GM19035 (cell line): Measurements from ENCODE around the gene MRPL58.
"Not testable (repeated sequence)": the region's sequence is repeated elsewhere in the genome, so short reads cannot be mapped to it uniquely, and the experiment has no call there.

Experiments used
- ATAC-seq: cut with Tn5 transposase; IDR thresholded peaks from one replicate; pipeline ENCODE4 v1.9.1; 2021; ENCODE audit not compliant: unreplicated experiment

Gene MRPL58

GRCh38 chr17:74987418-74987908 lies 25.0 kb upstream of the MRPL58 start, which contains the start of gene CDR2L:
CDR2L (plus strand) TSS chr17:74987632; CDS start chr17:74988044, 412 bp downstream.
- peak; percentile 93 for ATAC-seq

GRCh38 chr17:74987909-74988711 lies 24.4 kb upstream of the MRPL58 start:
- peak; percentile 37 for ATAC-seq

GRCh38 chr17:74990581-74991105 lies 21.8 kb upstream of the MRPL58 start:
- no peak for ATAC-seq

GRCh38 chr17:74992223-74992622 lies 20.2 kb upstream of the MRPL58 start:
- ATAC-seq: no peak

- no peak for ATAC-seq
These were observed 18.0 kb upstream of the MRPL58 start for GRCh38 chr17:74994440-74994839.

- no peak for ATAC-seq
These were observed 16.6 kb upstream of the MRPL58 start for GRCh38 chr17:74995847-74996246.

GRCh38 chr17:74998783-74999182 lies 13.7 kb upstream of the MRPL58 start:
- no peak for ATAC-seq

GRCh38 chr17:74999523-74999922 lies 12.9 kb upstream of the MRPL58 start:
- no peak for ATAC-seq

GRCh38 chr17:75001915-75002843 lies 10.3 kb upstream of the MRPL58 start:
- no peak for ATAC-seq

GRCh38 chr17:75003070-75003956 lies 9.2 kb upstream of the MRPL58 start:
- no peak for ATAC-seq

- ATAC-seq: no peak
These were observed 8.5 kb upstream of the MRPL58 start for GRCh38 chr17:75003957-75004355.

- no peak for ATAC-seq
These were observed 8.1 kb upstream of the MRPL58 start for GRCh38 chr17:75004371-75004770.

- no peak for ATAC-seq
These were observed 7.2 kb upstream of the MRPL58 start for GRCh38 chr17:75005291-75005690.

GRCh38 chr17:75006084-75006483 lies 6.4 kb upstream of the MRPL58 start:
- ATAC-seq: not testable (repeated sequence)

GRCh38 chr17:75006653-75007052 lies 5.8 kb upstream of the MRPL58 start:
- ATAC-seq: no peak

- ATAC-seq: no peak
These were observed 4.1 kb upstream of the MRPL58 start for GRCh38 chr17:75008373-75008772.

GRCh38 chr17:75009139-75009724 lies 3.2 kb upstream of the MRPL58 start:
- ATAC-seq: no peak

- no peak for ATAC-seq
These were observed 1.6 kb upstream of the MRPL58 start for GRCh38 chr17:75010683-75011400.

- ATAC-seq: no peak
These were observed 922 bp upstream of the MRPL58 start for GRCh38 chr17:75011401-75012095.
